ENCODE data around the gene GLOD4.

DNA sequence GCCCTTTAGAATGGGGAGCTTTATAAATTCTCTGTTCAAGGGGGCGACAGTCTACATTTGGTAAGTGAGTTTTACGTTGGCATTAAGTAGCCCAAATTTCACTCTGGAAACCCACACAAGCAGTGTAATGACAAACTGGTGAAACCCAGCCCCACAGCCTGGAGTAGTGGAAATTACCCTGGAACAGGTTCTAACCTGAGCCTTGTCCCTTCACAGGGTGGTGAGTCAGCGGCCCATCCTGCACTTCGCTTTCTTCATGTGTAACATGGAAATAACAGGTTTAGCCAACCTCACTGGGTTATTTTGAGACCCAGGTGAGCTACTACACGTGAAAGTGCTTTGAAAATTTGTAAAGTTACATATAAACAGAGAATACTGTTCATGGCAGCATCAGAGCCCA, 53.2 kb downstream of the GLOD4 start:
- TF ChIP-seq, protein P1, sequence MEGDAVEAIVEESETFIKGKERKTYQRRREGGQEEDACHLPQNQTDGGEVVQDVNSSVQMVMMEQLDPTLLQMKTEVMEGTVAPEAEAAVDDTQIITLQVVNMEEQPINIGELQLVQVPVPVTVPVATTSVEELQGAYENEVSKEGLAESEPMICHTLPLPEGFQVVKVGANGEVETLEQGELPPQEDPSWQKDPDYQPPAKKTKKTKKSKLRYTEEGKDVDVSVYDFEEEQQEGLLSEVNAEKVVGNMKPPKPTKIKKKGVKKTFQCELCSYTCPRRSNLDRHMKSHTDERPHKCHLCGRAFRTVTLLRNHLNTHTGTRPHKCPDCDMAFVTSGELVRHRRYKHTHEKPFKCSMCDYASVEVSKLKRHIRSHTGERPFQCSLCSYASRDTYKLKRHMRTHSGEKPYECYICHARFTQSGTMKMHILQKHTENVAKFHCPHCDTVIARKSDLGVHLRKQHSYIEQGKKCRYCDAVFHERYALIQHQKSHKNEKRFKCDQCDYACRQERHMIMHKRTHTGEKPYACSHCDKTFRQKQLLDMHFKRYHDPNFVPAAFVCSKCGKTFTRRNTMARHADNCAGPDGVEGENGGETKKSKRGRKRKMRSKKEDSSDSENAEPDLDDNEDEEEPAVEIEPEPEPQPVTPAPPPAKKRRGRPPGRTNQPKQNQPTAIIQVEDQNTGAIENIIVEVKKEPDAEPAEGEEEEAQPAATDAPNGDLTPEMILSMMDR (IDR thresholded peaks at IDR 0.05) = no peak
- TF ChIP-seq POLR2A (IDR thresholded peaks at IDR 0.05) = no peak
